ENCODE measurements around the gene TUSC2. TPM values are rescaled to one million over a fixed set of nuclear protein-coding genes. Genes with fewer than 3 reads are reported as not detected.
A peak's percentile ranks its signal among the peaks of the same experiment; 100 is the strongest.

The TUSC2 gene
- total and polyA plus RNA-seq, 2 of the 13 experiments (the other 11 are each of a cell fraction or from before 2014, with no cell fraction given): 36.7 to 39.1 TPM

- TF ChIP-seq ZNF407 (CRISPR knock-in tag; IDR thresholded peaks at IDR 0.05; ENCODE audit: not compliant biosample characterization) (peak; percentile 68), ZC3H4 (CRISPR knock-in tag; IDR thresholded peaks at IDR 0.05; ENCODE audit: borderline replicate concordance) (peak; percentile 39; the same call in 1 of the 2 replicates), SRF (IDR thresholded peaks at IDR 0.05; ENCODE audit: low read depth, low read length) (no peak; the same call in 1 of the 2 replicates), NR1H2 (CRISPR knock-in tag; IDR thresholded peaks at IDR 0.05; ENCODE audit: borderline replicate concordance, low read depth) (no peak; the same call in 1 of the 2 replicates), KLF11 (CRISPR knock-in tag; IDR thresholded peaks at IDR 0.05) (0 out of 2 replicates have a peak, but pooled peaks have one; percentile 59), ZNF619 (CRISPR knock-in tag; IDR thresholded peaks at IDR 0.05) (peak; percentile 72; the same call in 1 of the 2 replicates), ZNF766 (CRISPR knock-in tag; IDR thresholded peaks at IDR 0.05; ENCODE audit: borderline replicate concordance) (peak; percentile 70; the same call in 1 of the 2 replicates), NFYB (CRISPR knock-in tag; IDR thresholded peaks at IDR 0.05) (peak; percentile 51; the same call in 1 of the 2 replicates), CC2D1A (CRISPR knock-in tag; IDR thresholded peaks at IDR 0.05) (peak; percentile 27; the same call in 1 of the 2 replicates), SMARCE1 (IDR thresholded peaks at IDR 0.05; ENCODE audit: borderline replicate concordance) (no peak), ZNF260 (CRISPR knock-in tag; IDR thresholded peaks at IDR 0.05; ENCODE audit: borderline replicate concordance, low read depth) (no peak), ZNF556 (CRISPR knock-in tag; IDR thresholded peaks at IDR 0.05; ENCODE audit: borderline replicate concordance) (peak; percentile 36; the same call in 1 of the 2 replicates), SNAPC5 (CRISPR knock-in tag; IDR thresholded peaks at IDR 0.05; ENCODE audit: borderline replicate concordance) (no peak), GLMP (CRISPR knock-in tag; IDR thresholded peaks at IDR 0.05; ENCODE audit: borderline replicate concordance) (no peak), YY1 (IDR thresholded peaks at IDR 0.05; ENCODE audit: insufficient read depth, insufficient replicate concordance, low read depth, low read length) (peak; percentile 69), THRA (CRISPR knock-in tag; IDR thresholded peaks at IDR 0.05; ENCODE audit: borderline replicate concordance) (no peak; the same call in none of the 2 replicates)
Measured at GRCh38 chr3:50358911-50359759, 31.1 kb upstream of the TUSC2 start, which contains the start of gene TMEM115 (continued).

Measured in HepG2 (cell line).